Neutrophil (primary cell): ENCODE data around the gene SLC1A4.

Experiments
- H3K27ac ChIP-seq: fragments of 200-600 bp; sonication (generic); 2 replicates; pipeline ENCODE4 v1.5.1; 2016; ENCODE audit warnings: mild to moderate bottlenecking, moderate library complexity
- H3K27me3 ChIP-seq: fragments of 200-600 bp; sonication (generic); 2 replicates; pipeline ENCODE4 v1.6.0; 2016; ENCODE audit warnings: mild to moderate bottlenecking
- H3K36me3 ChIP-seq: fragments of 200-600 bp; sonication (generic); 2 replicates; pipeline ENCODE4 v1.5.1; 2017
- H3K4me1 ChIP-seq, 2 experiments: fragments of 200-600 bp in 1 of 2; sonication (generic) in 1 of 2; 1 replicate in 1 of 2; 2 replicates in 1 of 2; pipeline versions ENCODE4 v1.5.1 to v1.6.1; 2013 to 2016; ENCODE audit warnings: low read depth in 1 of 2, low read length in 1 of 2, mild to moderate bottlenecking in 1 of 2, moderate library complexity in 1 of 2; ENCODE audit not compliant: control insufficient read depth in 1 of 2, insufficient read depth in 1 of 2
- H3K4me3 ChIP-seq, 2 experiments: fragments of 200-600 bp in 1 of 2; sonication (generic) in 1 of 2; 1 replicate in 1 of 2; 2 replicates in 1 of 2; pipeline ENCODE4 v1.5.1; 2013 to 2016; ENCODE audit warnings: low read depth in 1 of 2, low read length in 1 of 2, mild to moderate bottlenecking in 1 of 2, moderate library complexity in 1 of 2
- H3K9me3 ChIP-seq: fragments of 200-600 bp; sonication (generic); 2 replicates; pipeline ENCODE4 v1.5.1; 2016
- CTCF ChIP-seq: fragments of 200-600 bp; sonication (generic); IDR thresholded peaks from 2 replicates; pipeline ENCODE4 v1.5.1; 2016; ENCODE audit warnings: antibody characterized with exemption

The SLC1A4 gene

GRCh38 chr2:65053199-65053598, 64.0 kb downstream of the SLC1A4 start:
- peaks cover 27 to 31% of the 10 kb centered on the region in 2 experiments for H3K4me1 ChIP-seq
- H3K36me3 ChIP-seq, result no peaks in the 10 kb centered on the region
- TF ChIP-seq CTCF, result no peak
- H3K9me3 ChIP-seq, result no peaks in the 10 kb centered on the region
- no peak overlapping the region for H3K27ac ChIP-seq
- no peaks in the 10 kb centered on the region for H3K27me3 ChIP-seq
- no peak overlapping the region for H3K4me3 ChIP-seq

- Histone ChIP-seq H3K27me3 (no peaks in the 10 kb centered on the region), H3K4me1 (peaks cover 39 to 48% of the 10 kb centered on the region in 2 experiments), H3K4me3 (peak overlapping the region; percentile 85 to 88), H3K36me3 (no peaks in the 10 kb centered on the region), H3K27ac (peak overlapping the region; percentile 80), H3K9me3 (no peaks in the 10 kb centered on the region)
- TF ChIP-seq CTCF, result no peak
Measured at GRCh38 chr2:65054749-65055421, 65.7 kb downstream of the SLC1A4 start.

- H3K4me1 ChIP-seq, result peaks cover 39 to 48% of the 10 kb centered on the region in 2 experiments
- H3K9me3 ChIP-seq, result no peaks in the 10 kb centered on the region
- H3K4me3 ChIP-seq, result peak overlapping the region; percentile 85 to 88
- no peaks in the 10 kb centered on the region for H3K36me3 ChIP-seq
- H3K27me3 ChIP-seq, result no peaks in the 10 kb centered on the region
- TF ChIP-seq CTCF, result no peak
- peak overlapping the region; percentile 80 for H3K27ac ChIP-seq
Measured at GRCh38 chr2:65055422-65056214, 66.4 kb downstream of the SLC1A4 start.

- Histone ChIP-seq H3K4me3 (peak within 1 kb of the TSS; percentile 85 to 88), H3K27ac (peak within 1 kb of the TSS; percentile 80), H3K4me1 (peaks cover 39 to 48% of the 10 kb centered on the region in 2 experiments), H3K9me3 (no peaks in the 10 kb centered on the region), H3K36me3 (no peaks in the 10 kb centered on the region), H3K27me3 (no peaks in the 10 kb centered on the region)
- peak; percentile 45 for TF ChIP-seq CTCF
Measured at GRCh38 chr2:65056215-65057053, 67.2 kb downstream of the SLC1A4 start, which contains the start of gene CEP68. Gene CEP68 (plus strand): TSS chr2:65056416. CDS start chr2:65069445, 13,029 bp downstream.

- no peak for TF ChIP-seq CTCF
- Histone ChIP-seq H3K4me1 (peaks cover 39 to 48% of the 10 kb centered on the region in 2 experiments), H3K27ac (peak overlapping the region; percentile 80), H3K4me3 (peak overlapping the region; percentile 85 to 88), H3K27me3 (no peaks in the 10 kb centered on the region), H3K9me3 (no peaks in the 10 kb centered on the region), H3K36me3 (no peaks in the 10 kb centered on the region)
Measured at GRCh38 chr2:65057054-65057375, 67.8 kb downstream of the SLC1A4 start.
